ENCODE data around the gene PARP14. TPM values are rescaled to one million over a fixed set of nuclear protein-coding genes. Genes with fewer than 3 reads are reported as not detected.
"Not testable (repeated sequence)": the region's sequence is repeated elsewhere in the genome, so short reads cannot be mapped to it uniquely, and the experiment has no call there.

PARP14 gene, protein sequence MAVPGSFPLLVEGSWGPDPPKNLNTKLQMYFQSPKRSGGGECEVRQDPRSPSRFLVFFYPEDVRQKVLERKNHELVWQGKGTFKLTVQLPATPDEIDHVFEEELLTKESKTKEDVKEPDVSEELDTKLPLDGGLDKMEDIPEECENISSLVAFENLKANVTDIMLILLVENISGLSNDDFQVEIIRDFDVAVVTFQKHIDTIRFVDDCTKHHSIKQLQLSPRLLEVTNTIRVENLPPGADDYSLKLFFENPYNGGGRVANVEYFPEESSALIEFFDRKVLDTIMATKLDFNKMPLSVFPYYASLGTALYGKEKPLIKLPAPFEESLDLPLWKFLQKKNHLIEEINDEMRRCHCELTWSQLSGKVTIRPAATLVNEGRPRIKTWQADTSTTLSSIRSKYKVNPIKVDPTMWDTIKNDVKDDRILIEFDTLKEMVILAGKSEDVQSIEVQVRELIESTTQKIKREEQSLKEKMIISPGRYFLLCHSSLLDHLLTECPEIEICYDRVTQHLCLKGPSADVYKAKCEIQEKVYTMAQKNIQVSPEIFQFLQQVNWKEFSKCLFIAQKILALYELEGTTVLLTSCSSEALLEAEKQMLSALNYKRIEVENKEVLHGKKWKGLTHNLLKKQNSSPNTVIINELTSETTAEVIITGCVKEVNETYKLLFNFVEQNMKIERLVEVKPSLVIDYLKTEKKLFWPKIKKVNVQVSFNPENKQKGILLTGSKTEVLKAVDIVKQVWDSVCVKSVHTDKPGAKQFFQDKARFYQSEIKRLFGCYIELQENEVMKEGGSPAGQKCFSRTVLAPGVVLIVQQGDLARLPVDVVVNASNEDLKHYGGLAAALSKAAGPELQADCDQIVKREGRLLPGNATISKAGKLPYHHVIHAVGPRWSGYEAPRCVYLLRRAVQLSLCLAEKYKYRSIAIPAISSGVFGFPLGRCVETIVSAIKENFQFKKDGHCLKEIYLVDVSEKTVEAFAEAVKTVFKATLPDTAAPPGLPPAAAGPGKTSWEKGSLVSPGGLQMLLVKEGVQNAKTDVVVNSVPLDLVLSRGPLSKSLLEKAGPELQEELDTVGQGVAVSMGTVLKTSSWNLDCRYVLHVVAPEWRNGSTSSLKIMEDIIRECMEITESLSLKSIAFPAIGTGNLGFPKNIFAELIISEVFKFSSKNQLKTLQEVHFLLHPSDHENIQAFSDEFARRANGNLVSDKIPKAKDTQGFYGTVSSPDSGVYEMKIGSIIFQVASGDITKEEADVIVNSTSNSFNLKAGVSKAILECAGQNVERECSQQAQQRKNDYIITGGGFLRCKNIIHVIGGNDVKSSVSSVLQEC (N-terminal part only)
- 21.9 TPM for total RNA-seq

- H3K27ac ChIP-seq (ENCODE audit: low read depth, low read length): peak within 1 kb of the TSS; percentile 93
- no peaks in the 10 kb centered on the region for H3K27me3 ChIP-seq (ENCODE audit: control insufficient read depth in 3 of 3, insufficient read depth in 3 of 3, low read length in 3 of 3)
- H3K9ac ChIP-seq (ENCODE audit: low read depth in 1 of 3, low read length in 3 of 3): peak within 1 kb of the TSS; percentile 83 to 91 (median 90)
- H3K36me3 ChIP-seq (ENCODE audit: control insufficient read depth in 3 of 3, insufficient read depth in 3 of 3, low read length in 3 of 3): peaks cover 0 to 3% (median 0%) of the 10 kb centered on the region in 3 donors
- H3K4me1 ChIP-seq (ENCODE audit: control insufficient read depth in 3 of 3, insufficient read depth in 3 of 3, low read length in 3 of 3): peaks cover 17 to 24% (median 22%) of the 10 kb centered on the region in 3 donors
- peak within 1 kb of the TSS; percentile 78 to 86 (median 83) for H3K4me3 ChIP-seq (ENCODE audit: low read length in 3 of 3)
- no peaks in the 10 kb centered on the region for H3K9me3 ChIP-seq (ENCODE audit: control insufficient read depth in 3 of 3, low read length in 3 of 3)
These were observed at the start of gene PARP14 for GRCh38 chr3:122680475-122681283. PARP14 (plus strand) TSS chr3:122680839; CDS start chr3:122680884, 45 bp downstream.

DNA sequence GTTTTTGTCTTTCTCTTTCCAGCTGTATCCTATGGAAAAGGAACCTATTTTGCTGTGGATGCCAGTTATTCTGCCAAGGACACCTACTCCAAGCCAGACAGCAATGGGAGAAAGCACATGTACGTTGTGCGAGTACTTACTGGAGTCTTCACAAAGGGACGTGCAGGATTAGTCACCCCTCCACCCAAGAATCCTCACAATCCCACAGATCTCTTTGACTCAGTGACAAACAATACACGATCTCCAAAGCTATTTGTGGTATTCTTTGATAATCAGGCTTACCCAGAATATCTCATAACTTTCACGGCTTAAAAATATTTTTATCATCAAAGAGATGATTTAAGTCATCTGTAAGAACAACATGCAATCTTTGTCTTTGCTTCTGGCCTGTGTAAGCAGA, 44.9 kb upstream of the PARP14 start:
- Histone ChIP-seq H3K4me1 (ENCODE audit: control insufficient read depth in 3 of 3, insufficient read depth in 3 of 3, low read length in 3 of 3) (no peaks in the 10 kb centered on the region), H3K4me3 (ENCODE audit: low read length in 3 of 3) (no peak overlapping the region), H3K36me3 (ENCODE audit: control insufficient read depth in 3 of 3, insufficient read depth in 3 of 3, low read length in 3 of 3) (peaks cover 0 to 5% (median 0%) of the 10 kb centered on the region in 3 donors), H3K27me3 (ENCODE audit: control insufficient read depth in 3 of 3, insufficient read depth in 3 of 3, low read length in 3 of 3) (no peaks in the 10 kb centered on the region), H3K27ac (ENCODE audit: low read depth, low read length) (no peak overlapping the region), H3K9me3 (ENCODE audit: control insufficient read depth in 3 of 3, low read length in 3 of 3) (no peaks in the 10 kb centered on the region), H3K9ac (ENCODE audit: low read depth in 1 of 3, low read length in 3 of 3) (no peak overlapping the region)

- no peak overlapping the region for H3K27ac ChIP-seq (ENCODE audit: low read depth, low read length)
- H3K27me3 ChIP-seq (ENCODE audit: control insufficient read depth in 3 of 3, insufficient read depth in 3 of 3, low read length in 3 of 3): no peaks in the 10 kb centered on the region
- H3K36me3 ChIP-seq (ENCODE audit: control insufficient read depth in 3 of 3, insufficient read depth in 3 of 3, low read length in 3 of 3): peaks cover 0 to 5% (median 0%) of the 10 kb centered on the region in 3 donors
- no peak overlapping the region for H3K9ac ChIP-seq (ENCODE audit: low read depth in 1 of 3, low read length in 3 of 3)
- no peak overlapping the region for H3K4me3 ChIP-seq (ENCODE audit: low read length in 3 of 3)
- no peaks in the 10 kb centered on the region for H3K9me3 ChIP-seq (ENCODE audit: control insufficient read depth in 3 of 3, low read length in 3 of 3)
- H3K4me1 ChIP-seq (ENCODE audit: control insufficient read depth in 3 of 3, insufficient read depth in 3 of 3, low read length in 3 of 3): no peaks in the 10 kb centered on the region
These were observed 43.9 kb upstream of the PARP14 start for GRCh38 chr3:122636697-122637096.

DNA sequence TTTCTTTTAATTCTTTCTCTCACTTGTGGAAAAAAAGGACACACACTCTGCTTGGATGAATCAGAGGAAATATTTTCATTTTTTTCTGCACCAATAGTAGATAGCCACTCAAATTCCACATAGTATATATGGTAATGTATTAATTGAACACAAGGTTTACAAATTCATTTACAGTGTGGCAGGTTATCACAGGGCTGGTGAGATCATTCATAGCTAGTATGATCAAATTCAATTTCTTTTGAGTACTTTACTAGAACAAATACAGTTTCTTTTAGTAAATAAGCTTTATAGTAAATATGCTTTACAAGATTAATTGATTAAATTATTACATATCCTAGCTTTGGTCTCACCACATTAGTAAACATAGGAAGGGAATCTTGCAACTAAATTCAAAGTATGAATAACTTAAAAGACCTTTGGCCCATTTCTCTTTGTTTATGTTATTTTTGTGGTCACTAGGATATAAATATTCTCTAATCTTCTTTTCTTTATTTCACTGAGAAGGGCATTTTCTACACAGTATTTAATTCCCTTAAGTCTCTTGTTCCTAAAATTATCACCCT, 40.1 kb upstream of the PARP14 start:
- Histone ChIP-seq H3K27me3 (ENCODE audit: control insufficient read depth in 3 of 3, insufficient read depth in 3 of 3, low read length in 3 of 3) (no peaks in the 10 kb centered on the region), H3K27ac (ENCODE audit: low read depth, low read length) (no peak overlapping the region), H3K9ac (ENCODE audit: low read depth in 1 of 3, low read length in 3 of 3) (no peak overlapping the region), H3K4me3 (ENCODE audit: low read length in 3 of 3) (no peak overlapping the region), H3K9me3 (ENCODE audit: control insufficient read depth in 3 of 3, low read length in 3 of 3) (no peaks in the 10 kb centered on the region), H3K4me1 (ENCODE audit: control insufficient read depth in 3 of 3, insufficient read depth in 3 of 3, low read length in 3 of 3) (no peaks in the 10 kb centered on the region), H3K36me3 (ENCODE audit: control insufficient read depth in 3 of 3, insufficient read depth in 3 of 3, low read length in 3 of 3) (peaks cover 0 to 2% (median 0%) of the 10 kb centered on the region in 3 donors)

DNA sequence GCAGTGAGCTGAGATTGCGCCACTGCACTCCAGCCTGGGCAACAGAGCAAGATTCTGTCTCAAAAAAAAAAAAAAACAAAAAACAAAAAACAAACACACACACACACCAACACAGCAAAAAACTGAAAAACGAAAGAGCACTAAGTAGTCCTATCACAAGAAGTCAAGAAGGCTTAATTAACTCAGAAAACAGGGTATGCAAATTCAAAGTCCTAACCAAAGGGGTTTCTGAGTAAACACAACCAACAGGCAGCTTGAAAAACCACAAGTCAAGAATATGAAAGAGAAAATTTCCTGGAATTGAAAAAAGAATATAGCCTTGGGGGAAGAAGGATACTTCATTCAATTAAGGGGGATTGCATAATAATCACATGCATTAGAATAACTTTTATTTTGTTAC, 37.7 kb upstream of the PARP14 start:
- Histone ChIP-seq H3K9me3 (ENCODE audit: control insufficient read depth in 3 of 3, low read length in 3 of 3) (no peaks in the 10 kb centered on the region), H3K4me3 (ENCODE audit: low read length in 3 of 3) (no peak overlapping the region), H3K27me3 (ENCODE audit: control insufficient read depth in 3 of 3, insufficient read depth in 3 of 3, low read length in 3 of 3) (no peaks in the 10 kb centered on the region), H3K36me3 (ENCODE audit: control insufficient read depth in 3 of 3, insufficient read depth in 3 of 3, low read length in 3 of 3) (no peaks in the 10 kb centered on the region), H3K27ac (ENCODE audit: low read depth, low read length) (no peak overlapping the region), H3K9ac (ENCODE audit: low read depth in 1 of 3, low read length in 3 of 3) (no peak overlapping the region), H3K4me1 (ENCODE audit: control insufficient read depth in 3 of 3, insufficient read depth in 3 of 3, low read length in 3 of 3) (no peaks in the 10 kb centered on the region)

- H3K9ac ChIP-seq (ENCODE audit: low read depth in 1 of 3, low read length in 3 of 3): no peak overlapping the region
- H3K4me3 ChIP-seq (ENCODE audit: low read length in 3 of 3): peak overlapping the region in 2 of 3 donors; percentile 32 to 41
- H3K27me3 ChIP-seq (ENCODE audit: control insufficient read depth in 3 of 3, insufficient read depth in 3 of 3, low read length in 3 of 3): no peaks in the 10 kb centered on the region
- no peak overlapping the region for H3K27ac ChIP-seq (ENCODE audit: low read depth, low read length)
- no peaks in the 10 kb centered on the region for H3K9me3 ChIP-seq (ENCODE audit: control insufficient read depth in 3 of 3, low read length in 3 of 3)
- no peaks in the 10 kb centered on the region for H3K36me3 ChIP-seq (ENCODE audit: control insufficient read depth in 3 of 3, insufficient read depth in 3 of 3, low read length in 3 of 3)
- H3K4me1 ChIP-seq (ENCODE audit: control insufficient read depth in 3 of 3, insufficient read depth in 3 of 3, low read length in 3 of 3): no peaks in the 10 kb centered on the region
These were observed 34.3 kb upstream of the PARP14 start for GRCh38 chr3:122646146-122646988.

- not testable (repeated sequence) for H3K4me1 ChIP-seq (ENCODE audit: control insufficient read depth in 3 of 3, insufficient read depth in 3 of 3, low read length in 3 of 3); H3K27ac ChIP-seq (ENCODE audit: low read depth, low read length); H3K9me3 ChIP-seq (ENCODE audit: control insufficient read depth in 3 of 3, low read length in 3 of 3); H3K27me3 ChIP-seq (ENCODE audit: control insufficient read depth in 3 of 3, insufficient read depth in 3 of 3, low read length in 3 of 3); H3K9ac ChIP-seq (ENCODE audit: low read depth in 1 of 3, low read length in 3 of 3); H3K4me3 ChIP-seq (ENCODE audit: low read length in 3 of 3); H3K36me3 ChIP-seq (ENCODE audit: control insufficient read depth in 3 of 3, insufficient read depth in 3 of 3, low read length in 3 of 3)
These were observed 29.3 kb upstream of the PARP14 start for GRCh38 chr3:122651233-122651907.

DNA sequence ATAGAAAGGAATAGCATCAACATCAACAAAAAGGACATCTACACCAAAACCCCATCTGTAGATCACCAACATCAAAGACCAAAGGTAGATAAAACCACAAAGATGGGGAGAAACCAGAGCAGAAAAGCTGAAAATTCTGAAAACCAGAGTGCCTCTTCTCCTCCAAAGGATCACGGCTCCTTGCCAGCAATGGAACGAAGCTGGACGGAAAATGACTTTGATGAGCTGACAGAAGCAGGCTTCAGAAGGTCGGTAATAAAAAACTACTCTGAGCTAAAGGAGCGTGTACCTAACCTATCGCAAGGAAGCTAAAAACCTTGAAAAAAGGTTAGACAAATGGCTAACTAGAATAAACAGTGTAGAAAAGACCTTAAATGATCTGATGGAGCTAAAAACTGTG, 28.7 kb upstream of the PARP14 start:
- not testable (repeated sequence) for H3K36me3 ChIP-seq (ENCODE audit: control insufficient read depth in 3 of 3, insufficient read depth in 3 of 3, low read length in 3 of 3); H3K4me1 ChIP-seq (ENCODE audit: control insufficient read depth in 3 of 3, insufficient read depth in 3 of 3, low read length in 3 of 3); H3K9ac ChIP-seq (ENCODE audit: low read depth in 1 of 3, low read length in 3 of 3); H3K27me3 ChIP-seq (ENCODE audit: control insufficient read depth in 3 of 3, insufficient read depth in 3 of 3, low read length in 3 of 3); H3K27ac ChIP-seq (ENCODE audit: low read depth, low read length); H3K4me3 ChIP-seq (ENCODE audit: low read length in 3 of 3); H3K9me3 ChIP-seq (ENCODE audit: control insufficient read depth in 3 of 3, low read length in 3 of 3)
